OCI-M1 (cell line): ENCODE data around the gene SCMH1.
A peak's percentile ranks its signal among the peaks of the same experiment; 100 is the strongest.
"Not testable (repeated sequence)": the region's sequence is repeated elsewhere in the genome, so short reads cannot be mapped to it uniquely, and the experiment has no call there.

ENCODE experiments used
- DNase-seq: peaks from one replicate; lab custom pipeline; 2025; lab: John Stamatoyannopoulos, UW

The SCMH1 gene

GRCh38 chr1:41241749-41242341, at the start of gene SCMH1:
TSS of gene SCMH1 (minus strand) at chr1:41242306. CDS start at chr1:41186133, 56,173 bp downstream.
- peak; percentile 72 for DNase-seq

GRCh38 chr1:41291195-41291594, 49.1 kb upstream of the SCMH1 start:
- no peak for DNase-seq

GRCh38 chr1:41289196-41289595, 47.1 kb upstream of the SCMH1 start:
- no peak for DNase-seq

GRCh38 chr1:41286992-41287391, 44.9 kb upstream of the SCMH1 start:
- no peak for DNase-seq

- no peak for DNase-seq
Measured at GRCh38 chr1:41286486-41286885, 44.4 kb upstream of the SCMH1 start.

- DNase-seq, result no peak
Measured at GRCh38 chr1:41285818-41286217, 43.7 kb upstream of the SCMH1 start.

- DNase-seq, result no peak
Measured at GRCh38 chr1:41284121-41284520, 42.0 kb upstream of the SCMH1 start.

- DNase-seq, result peak; percentile 44
Measured at GRCh38 chr1:41282679-41283317, 40.7 kb upstream of the SCMH1 start.

- DNase-seq, result no peak
Measured at GRCh38 chr1:41281334-41281733, 39.2 kb upstream of the SCMH1 start.

- no peak for DNase-seq
Measured at GRCh38 chr1:41280202-41281032, 38.3 kb upstream of the SCMH1 start.

- no peak for DNase-seq
Measured at GRCh38 chr1:41278076-41278475, 36.0 kb upstream of the SCMH1 start.

GRCh38 chr1:41277371-41277975, 35.4 kb upstream of the SCMH1 start:
- peak; percentile 14 for DNase-seq

GRCh38 chr1:41275831-41276230, 33.7 kb upstream of the SCMH1 start:
- no peak for DNase-seq

GRCh38 chr1:41274752-41275545, 32.8 kb upstream of the SCMH1 start:
- no peak for DNase-seq

GRCh38 chr1:41272601-41273000, 30.5 kb upstream of the SCMH1 start:
- DNase-seq, result no peak

GRCh38 chr1:41268154-41268770, 26.2 kb upstream of the SCMH1 start:
- DNase-seq, result peak; percentile 78

GRCh38 chr1:41261926-41262618, 20.0 kb upstream of the SCMH1 start:
- no peak for DNase-seq

GRCh38 chr1:41260768-41261167, 18.7 kb upstream of the SCMH1 start:
- no peak for DNase-seq

GRCh38 chr1:41259221-41259620, 17.1 kb upstream of the SCMH1 start:
- no peak for DNase-seq

- DNase-seq, result no peak
Measured at GRCh38 chr1:41255978-41256377, 13.9 kb upstream of the SCMH1 start.

- not testable (repeated sequence) for DNase-seq
Measured at GRCh38 chr1:41251120-41251519, 9.0 kb upstream of the SCMH1 start.
